Measurements from ENCODE around the gene TRAF3IP3. TPM values are rescaled to one million over a fixed set of nuclear protein-coding genes. Genes with fewer than 3 reads are reported as not detected.

TRAF3IP3 gene
- total RNA-seq, 2 donors from 2014 or later: 3.3 to 12.3 TPM

- TF ChIP-seq CTCF (IDR thresholded peaks at IDR 0.05): no peak
- DNase-seq (ENCODE audit: low spot score) (no peak), ATAC-seq (ENCODE audit: insufficient number of reproducible peaks, low FRiP score, low read depth) (peak; percentile 37)
- no peak overlapping the region for H3K27ac ChIP-seq
- no peaks in the 10 kb centered on the region for H3K36me3 ChIP-seq
- H3K4me1 ChIP-seq (ENCODE audit: control insufficient read depth in 1 of 2, low read depth in 2 of 2): peaks cover 0 to 10% of the 10 kb centered on the region in 2 donors
- no peaks in the 10 kb centered on the region for H3K9me3 ChIP-seq
- no peak overlapping the region for H3K4me3 ChIP-seq
- no peaks in the 10 kb centered on the region for H3K27me3 ChIP-seq (replicated peaks; ENCODE audit: insufficient read depth)
Measured at GRCh38 chr1:209808059-209808581, 52.3 kb downstream of the TRAF3IP3 start.

GRCh38 chr1:209809611-209810010, 53.8 kb downstream of the TRAF3IP3 start:
- Histone ChIP-seq H3K36me3 (no peaks in the 10 kb centered on the region), H3K4me3 (no peak overlapping the region), H3K27me3 (replicated peaks; ENCODE audit: insufficient read depth) (no peaks in the 10 kb centered on the region), H3K9me3 (no peaks in the 10 kb centered on the region), H3K4me1 (ENCODE audit: control insufficient read depth in 1 of 2, low read depth in 2 of 2) (peaks cover 0 to 10% of the 10 kb centered on the region in 2 donors), H3K27ac (no peak overlapping the region)
- TF ChIP-seq CTCF (IDR thresholded peaks at IDR 0.05): no peak
- ATAC-seq (ENCODE audit: insufficient number of reproducible peaks, low FRiP score, low read depth) (no peak), DNase-seq (ENCODE audit: low spot score) (no peak)

GRCh38 chr1:209810783-209811182, 54.9 kb downstream of the TRAF3IP3 start:
- no peak for TF ChIP-seq CTCF (IDR thresholded peaks at IDR 0.05)
- Histone ChIP-seq H3K4me1 (ENCODE audit: control insufficient read depth in 1 of 2, low read depth in 2 of 2) (peaks cover 0 to 7% of the 10 kb centered on the region in 2 donors), H3K4me3 (no peak overlapping the region), H3K27me3 (replicated peaks; ENCODE audit: insufficient read depth) (no peaks in the 10 kb centered on the region), H3K9me3 (no peaks in the 10 kb centered on the region), H3K27ac (no peak overlapping the region), H3K36me3 (no peaks in the 10 kb centered on the region)
- DNase-seq (ENCODE audit: low spot score) (no peak), ATAC-seq (ENCODE audit: insufficient number of reproducible peaks, low FRiP score, low read depth) (no peak)

- ATAC-seq (ENCODE audit: insufficient number of reproducible peaks, low FRiP score, low read depth): no peak
- H3K36me3 ChIP-seq: no peaks in the 10 kb centered on the region
- H3K9me3 ChIP-seq: no peaks in the 10 kb centered on the region
- no peaks in the 10 kb centered on the region for H3K4me1 ChIP-seq (ENCODE audit: control insufficient read depth in 1 of 2, low read depth in 2 of 2)
- DNase-seq (ENCODE audit: low spot score): no peak
- H3K4me3 ChIP-seq: no peak overlapping the region
- H3K27me3 ChIP-seq (replicated peaks; ENCODE audit: insufficient read depth): no peaks in the 10 kb centered on the region
- TF ChIP-seq CTCF (IDR thresholded peaks at IDR 0.05): no peak
- no peak overlapping the region for H3K27ac ChIP-seq
Measured at GRCh38 chr1:209813902-209814301, 58.0 kb downstream of the TRAF3IP3 start.

- no peak overlapping the region for H3K27ac ChIP-seq
Measured at GRCh38 chr1:209815490-209815889, 59.6 kb downstream of the TRAF3IP3 start.

More at GRCh38 chr1:209815490-209815889, 59.6 kb downstream of the TRAF3IP3 start:
- Histone ChIP-seq H3K9me3 (no peaks in the 10 kb centered on the region), H3K27me3 (replicated peaks; ENCODE audit: insufficient read depth) (no peaks in the 10 kb centered on the region), H3K36me3 (no peaks in the 10 kb centered on the region), H3K4me1 (ENCODE audit: control insufficient read depth in 1 of 2, low read depth in 2 of 2) (no peaks in the 10 kb centered on the region), H3K4me3 (no peak overlapping the region)
- DNase-seq (ENCODE audit: low spot score) (no peak), ATAC-seq (ENCODE audit: insufficient number of reproducible peaks, low FRiP score, low read depth) (no peak)
- TF ChIP-seq CTCF (IDR thresholded peaks at IDR 0.05): no peak

Data from thoracic aorta (tissue), 2 donors.